ENCODE data around the gene CCDC74B.
"Not testable (repeated sequence)": the region's sequence is repeated elsewhere in the genome, so short reads cannot be mapped to it uniquely, and the experiment has no call there.

The CCDC74B gene

GRCh38 chr2:130145006-130145414 is at the start of gene CCDC74B:
Gene CCDC74B, minus strand, starts transcription at chr2:130145112. Its CDS starts 116 bp downstream, at chr2:130144996.
- DNase-seq (ENCODE audit: low read depth in 2 of 2, low spot score in 1 of 2), result peak in 1 of 2 donors; percentile 29

GRCh38 chr2:130193824-130194223 is 48.9 kb upstream of the CCDC74B start:
- not testable (repeated sequence) for DNase-seq (ENCODE audit: low read depth in 2 of 2, low spot score in 1 of 2)

GRCh38 chr2:130192451-130192850 is 47.5 kb upstream of the CCDC74B start:
- not testable (repeated sequence) for DNase-seq (ENCODE audit: low read depth in 2 of 2, low spot score in 1 of 2)

DNA sequence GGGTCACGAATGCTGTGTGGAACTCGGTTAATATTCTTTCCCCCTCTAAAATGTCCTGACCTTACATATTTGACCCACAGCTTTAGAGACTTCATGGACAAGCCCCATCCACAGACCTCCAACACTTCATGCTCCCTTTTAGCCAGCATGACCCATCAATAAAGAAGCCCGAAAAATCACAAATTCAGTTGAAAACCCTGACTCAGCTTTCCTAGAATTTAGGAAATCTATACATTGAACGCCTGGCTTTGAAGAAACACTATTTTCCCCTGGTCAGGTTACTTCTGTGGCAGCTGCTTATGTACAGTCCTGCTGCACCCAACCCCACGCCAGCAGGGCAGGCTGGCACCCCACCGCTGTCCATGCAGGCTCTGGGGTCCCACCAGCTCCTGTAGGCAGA is 46.4 kb upstream of the CCDC74B start:
- DNase-seq (ENCODE audit: low read depth in 2 of 2, low spot score in 1 of 2), result not testable (repeated sequence)

GRCh38 chr2:130190237-130190636 is 45.3 kb upstream of the CCDC74B start:
- no peak for DNase-seq (ENCODE audit: low read depth in 2 of 2, low spot score in 1 of 2)

GRCh38 chr2:130188958-130189357 is 44.0 kb upstream of the CCDC74B start:
- not testable (repeated sequence) for DNase-seq (ENCODE audit: low read depth in 2 of 2, low spot score in 1 of 2)

DNA sequence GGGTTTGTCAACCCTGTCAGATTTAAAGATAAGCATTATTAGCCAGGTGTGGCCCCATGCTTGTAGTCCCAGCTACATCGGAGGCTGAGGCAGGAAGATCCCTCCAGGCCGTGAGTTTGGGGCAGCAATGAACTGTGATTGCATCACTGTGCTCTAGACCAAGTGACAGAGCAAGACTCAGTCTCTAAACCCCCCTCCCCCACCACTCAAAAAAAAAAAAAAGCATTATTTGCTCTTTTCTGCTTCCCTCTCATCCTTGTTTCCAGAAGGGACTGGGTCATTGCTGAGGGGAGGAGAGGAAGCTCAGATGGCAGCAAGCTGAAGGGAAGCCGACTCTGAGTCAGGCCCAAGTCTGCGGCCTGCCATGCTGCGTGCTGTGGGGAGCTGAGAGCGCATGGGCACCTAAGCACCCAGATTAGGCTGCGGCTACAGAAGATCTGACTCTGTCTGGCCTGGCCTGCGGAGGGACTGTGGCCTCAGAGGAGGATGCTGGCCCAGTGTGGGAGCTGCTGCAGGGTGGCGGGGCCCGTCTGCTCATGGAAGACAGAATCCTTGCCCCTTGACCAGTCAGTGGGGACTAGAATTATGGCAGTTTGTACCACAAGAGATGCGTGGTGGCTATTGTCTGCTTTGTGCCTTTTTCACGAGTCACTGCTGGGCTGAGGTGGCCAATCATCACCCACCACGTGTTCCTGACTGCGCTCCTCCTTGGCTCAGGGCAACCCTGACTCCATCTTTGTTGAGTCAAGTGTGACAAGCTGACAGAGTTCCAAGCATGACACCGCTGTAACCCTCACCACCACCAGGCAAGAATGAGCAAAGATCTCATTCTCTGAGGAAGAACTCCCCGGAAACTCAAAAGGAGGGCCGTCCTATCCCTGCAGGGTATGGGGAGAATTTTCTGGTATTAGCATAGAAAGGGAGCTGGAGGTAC is 43.2 kb upstream of the CCDC74B start:
- DNase-seq (ENCODE audit: low read depth in 2 of 2, low spot score in 1 of 2), result not testable (repeated sequence)

DNA sequence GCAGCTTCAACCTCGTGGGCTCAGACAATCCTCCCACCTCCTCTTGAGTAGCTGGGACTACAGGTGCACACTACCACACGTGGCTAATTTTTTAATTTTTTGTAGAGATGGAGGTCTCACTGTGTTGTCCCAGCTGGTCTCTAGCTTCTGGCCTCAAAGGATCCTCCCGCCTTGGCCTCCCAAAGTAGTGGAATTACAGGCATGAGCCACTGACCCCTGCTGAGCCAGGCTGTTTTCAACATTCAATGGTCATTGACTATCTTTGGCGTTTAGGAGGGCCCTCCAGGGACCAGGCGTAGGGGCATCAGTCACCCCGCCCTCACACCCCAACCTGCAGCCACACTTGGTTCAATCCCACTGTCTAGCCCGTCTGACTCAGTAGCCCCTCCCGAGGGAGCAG is 42.4 kb upstream of the CCDC74B start:
- no peak for DNase-seq (ENCODE audit: low read depth in 2 of 2, low spot score in 1 of 2)

DNA sequence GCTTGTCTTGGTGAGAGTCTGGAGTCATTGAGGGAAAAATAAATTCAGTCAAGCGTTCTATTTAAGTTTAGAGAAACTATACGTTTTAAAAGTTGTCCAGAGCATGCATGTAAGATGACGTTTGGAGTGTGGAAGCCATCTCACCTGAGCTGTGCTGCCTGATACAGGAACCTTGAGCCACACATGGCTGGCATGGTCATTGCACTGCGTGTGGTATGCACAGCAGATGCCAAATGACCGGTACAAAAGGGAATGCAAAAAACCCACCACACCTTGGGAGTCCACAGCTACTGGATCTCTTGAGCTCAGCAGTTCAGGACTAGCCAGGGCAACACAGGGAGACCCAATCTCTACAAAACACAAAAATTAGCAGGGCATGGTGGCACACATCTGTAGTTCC is 41.5 kb upstream of the CCDC74B start:
- DNase-seq (ENCODE audit: low read depth in 2 of 2, low spot score in 1 of 2), result no peak

GRCh38 chr2:130185896-130186295 is 41.0 kb upstream of the CCDC74B start:
- no peak for DNase-seq (ENCODE audit: low read depth in 2 of 2, low spot score in 1 of 2)

DNA sequence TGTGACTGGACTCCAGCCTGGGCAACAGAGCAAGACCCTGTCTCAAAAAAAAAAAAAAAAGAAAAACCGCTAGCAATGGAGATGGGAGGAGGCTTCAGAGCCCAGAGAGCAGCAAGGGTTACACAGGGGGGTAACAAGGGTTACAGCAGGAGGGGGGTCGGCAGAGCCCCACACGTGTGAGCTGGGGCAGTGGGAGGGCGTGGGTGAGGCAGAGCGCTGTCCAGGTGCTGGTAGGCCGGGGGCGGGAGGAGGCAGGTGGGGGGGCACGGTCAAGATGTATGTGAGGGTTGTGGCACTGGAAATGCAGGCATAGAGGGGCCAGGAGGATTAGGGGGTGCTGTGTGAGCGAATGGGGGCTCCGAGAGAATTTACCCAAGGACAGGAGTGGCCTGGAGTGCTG is 40.5 kb upstream of the CCDC74B start:
- DNase-seq (ENCODE audit: low read depth in 2 of 2, low spot score in 1 of 2), result no peak

GRCh38 chr2:130183512-130184373 is 38.8 kb upstream of the CCDC74B start:
- DNase-seq (ENCODE audit: low read depth in 2 of 2, low spot score in 1 of 2), result no peak

DNA sequence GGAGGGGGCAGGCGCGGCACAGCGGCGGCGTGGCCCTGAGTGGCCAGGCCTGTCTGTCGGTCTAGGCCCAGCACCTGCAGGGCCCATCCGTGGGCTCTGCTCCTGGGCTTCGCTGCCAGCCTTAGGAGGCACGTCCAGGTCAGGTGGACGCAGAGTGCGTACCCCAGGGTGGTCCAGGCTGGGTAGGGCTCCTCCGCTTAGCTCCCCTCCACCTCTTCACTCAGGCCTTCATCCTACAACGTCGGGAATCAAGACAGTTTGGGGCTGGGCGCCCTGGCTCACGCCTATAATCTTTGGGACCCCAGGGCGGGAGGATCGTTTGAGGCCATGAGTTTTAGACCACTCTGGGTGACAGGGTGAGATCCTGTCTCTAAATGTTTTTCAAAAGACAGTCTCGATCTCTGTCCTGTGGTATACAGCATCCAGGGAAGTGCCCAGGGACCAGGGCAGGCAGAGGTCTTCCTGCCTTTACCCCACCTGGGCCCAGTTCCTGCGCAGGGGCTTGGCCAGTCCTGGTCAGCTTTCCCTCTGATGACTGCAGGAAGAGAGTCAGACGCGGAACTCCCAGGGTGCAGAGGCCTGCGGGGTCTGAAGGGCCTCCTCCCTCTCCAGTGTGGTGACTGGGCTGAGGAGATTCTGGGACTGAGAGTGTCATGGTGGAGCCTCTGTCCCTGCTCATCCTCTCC is 38.1 kb upstream of the CCDC74B start:
- DNase-seq (ENCODE audit: low read depth in 2 of 2, low spot score in 1 of 2), result not testable (repeated sequence)

GRCh38 chr2:130181880-130182682 is 37.2 kb upstream of the CCDC74B start, which contains the start of gene MZT2B:
Gene MZT2B, plus strand, starts transcription at chr2:130182262. Its CDS starts 21 bp downstream, at chr2:130182283.
- peak; percentile 71 to 78 for DNase-seq (ENCODE audit: low read depth in 2 of 2, low spot score in 1 of 2)

GRCh38 chr2:130181325-130181879 is 36.5 kb upstream of the CCDC74B start, which contains the start of gene SMPD4:
Gene SMPD4, minus strand, starts transcription at chr2:130181602. Its CDS starts 5,010 bp downstream, at chr2:130176592.
- peak; percentile 95 to 96 for DNase-seq (ENCODE audit: low read depth in 2 of 2, low spot score in 1 of 2)

- not testable (repeated sequence) for DNase-seq (ENCODE audit: low read depth in 2 of 2, low spot score in 1 of 2)
Measured at GRCh38 chr2:130180404-130181324, 35.8 kb upstream of the CCDC74B start.

DNA sequence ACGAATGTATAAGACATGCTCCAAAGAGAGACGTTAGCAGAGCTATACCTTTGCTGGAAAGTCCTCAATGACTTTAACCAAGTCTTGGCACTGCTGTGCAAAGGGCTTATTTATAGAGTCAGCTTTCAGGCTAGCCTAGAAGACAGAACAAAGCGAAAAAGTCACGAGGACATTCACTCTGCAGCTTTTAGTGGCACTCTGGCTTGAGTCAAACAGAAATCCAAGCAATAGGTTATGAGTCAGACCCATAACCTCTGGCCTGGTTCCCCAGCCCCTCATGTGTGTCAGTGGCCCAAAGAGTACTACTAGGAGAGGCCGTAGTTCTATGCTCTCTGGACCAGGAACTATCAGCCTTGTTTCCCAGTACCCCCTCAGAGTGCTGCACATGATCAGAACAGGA is 30.0 kb upstream of the CCDC74B start:
- DNase-seq (ENCODE audit: low read depth in 2 of 2, low spot score in 1 of 2), result not testable (repeated sequence)

- no peak for DNase-seq (ENCODE audit: low read depth in 2 of 2, low spot score in 1 of 2)
Measured at GRCh38 chr2:130169896-130170295, 25.0 kb upstream of the CCDC74B start.

- not testable (repeated sequence) for DNase-seq (ENCODE audit: low read depth in 2 of 2, low spot score in 1 of 2)
Measured at GRCh38 chr2:130169163-130169562, 24.3 kb upstream of the CCDC74B start.
